ENCODE results near the gene TMOD1.

The TMOD1 gene

GRCh38 chr9:97638666-97639065 lies 137.2 kb downstream of the TMOD1 start:
- DNase-seq = no peak

- DNase-seq = no peak
Measured at GRCh38 chr9:97640325-97640724, 138.9 kb downstream of the TMOD1 start.

GRCh38 chr9:97645720-97646119 lies 144.3 kb downstream of the TMOD1 start:
- DNase-seq = no peak

GRCh38 chr9:97647996-97648395 lies 146.5 kb downstream of the TMOD1 start:
- DNase-seq = no peak

Data from CD4-positive, alpha-beta T cell treated with Interleukin-6 for 4 hours (primary cell).